AML-193 (cell line): ENCODE results near the gene OAS3.
"Not testable (repeated sequence)": the region's sequence is repeated elsewhere in the genome, so short reads cannot be mapped to it uniquely, and the experiment has no call there.

Experiments used
- DNase-seq, 2 experiments: peaks; one replicate each; lab custom pipeline; 2025; lab: John Stamatoyannopoulos, UW

Gene OAS3

GRCh38 chr12:112957125-112957524, 18.9 kb downstream of the OAS3 start:
- DNase-seq, result not testable (repeated sequence)

GRCh38 chr12:112961074-112961473, 22.8 kb downstream of the OAS3 start:
- DNase-seq, result no peak

GRCh38 chr12:112961536-112961935, 23.3 kb downstream of the OAS3 start:
- no peak for DNase-seq

- DNase-seq, result no peak
These were observed 24.3 kb downstream of the OAS3 start for GRCh38 chr12:112962561-112962960.

GRCh38 chr12:112963227-112963861, 25.1 kb downstream of the OAS3 start:
- no peak for DNase-seq

GRCh38 chr12:112964067-112964670, 25.9 kb downstream of the OAS3 start:
- DNase-seq, result no peak

- no peak for DNase-seq
These were observed 26.6 kb downstream of the OAS3 start for GRCh38 chr12:112964915-112965314.

GRCh38 chr12:112965643-112966042, 27.4 kb downstream of the OAS3 start:
- DNase-seq, result no peak

GRCh38 chr12:112967306-112967705, 29.0 kb downstream of the OAS3 start:
- no peak for DNase-seq

GRCh38 chr12:112967858-112968257, 29.6 kb downstream of the OAS3 start:
- DNase-seq, result no peak

GRCh38 chr12:112969547-112970306, 31.5 kb downstream of the OAS3 start:
- no peak for DNase-seq

GRCh38 chr12:112970391-112970790, 32.1 kb downstream of the OAS3 start:
- DNase-seq, result no peak

- DNase-seq, result no peak
These were observed 33.0 kb downstream of the OAS3 start for GRCh38 chr12:112971248-112971647.

GRCh38 chr12:112973011-112973735, 34.9 kb downstream of the OAS3 start:
- DNase-seq, result no peak

GRCh38 chr12:112973818-112974231, 35.6 kb downstream of the OAS3 start:
- no peak for DNase-seq

- DNase-seq, result no peak
These were observed 36.6 kb downstream of the OAS3 start for GRCh38 chr12:112974904-112975303.

GRCh38 chr12:112977139-112977538, 38.9 kb downstream of the OAS3 start:
- no peak for DNase-seq

- no peak for DNase-seq
These were observed 39.4 kb downstream of the OAS3 start for GRCh38 chr12:112977641-112978040.

GRCh38 chr12:112978163-112979040, 40.1 kb downstream of the OAS3 start, which contains the start of gene OAS2:
Gene OAS2, plus strand, starts transcription at chr12:112978519. Its CDS starts 90 bp downstream, at chr12:112978609.
- peak; percentile 67 to 69 for DNase-seq

- DNase-seq, result no peak
These were observed 40.9 kb downstream of the OAS3 start for GRCh38 chr12:112979041-112979680.
